ENCODE data around the gene RBP4.

RBP4 gene

DNA sequence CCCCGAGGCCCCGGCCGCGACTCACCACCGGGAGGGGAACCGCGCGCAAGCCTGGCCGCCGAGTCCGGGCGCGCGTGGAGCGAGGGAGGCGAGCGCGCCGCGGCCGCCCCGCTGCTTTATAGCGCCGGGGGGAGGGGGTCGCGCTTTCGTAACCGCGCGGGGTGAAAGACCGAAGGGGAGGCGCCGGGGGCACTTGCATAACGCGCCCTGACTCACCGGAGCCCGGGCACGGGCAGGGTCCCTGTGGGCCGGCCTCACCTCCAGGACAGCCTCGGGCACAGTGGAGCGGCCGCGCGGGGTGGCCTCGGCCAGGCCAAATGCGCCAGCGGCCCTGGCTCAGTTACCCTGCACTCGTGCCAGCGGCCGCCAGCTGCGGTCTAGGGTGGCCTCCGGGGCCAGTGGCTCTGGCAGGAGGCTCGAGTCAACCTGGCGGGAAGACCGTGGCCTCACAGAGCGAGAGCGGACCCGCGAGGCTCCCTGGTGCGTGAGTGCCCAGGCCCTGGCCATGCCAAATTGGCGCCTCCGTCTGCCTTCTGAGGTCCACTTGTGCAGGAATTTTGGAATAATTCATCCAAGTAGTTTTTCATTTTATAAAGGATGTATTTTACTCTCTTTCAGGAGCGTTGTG lies at the start of gene RBP4:
TSS of gene RBP4 (minus strand) at position 90 of the 628 bp plus-strand sequence. CDS start 207 bp downstream, outside the sequence.
- no peak for DNase-seq (ENCODE audit: low read depth)

GRCh38 chr10:93639791-93640190 lies 38.8 kb upstream of the RBP4 start:
- no peak for DNase-seq (ENCODE audit: low read depth)

- DNase-seq (ENCODE audit: low read depth), result no peak
Observed at GRCh38 chr10:93630625-93631557, 29.9 kb upstream of the RBP4 start.

DNA sequence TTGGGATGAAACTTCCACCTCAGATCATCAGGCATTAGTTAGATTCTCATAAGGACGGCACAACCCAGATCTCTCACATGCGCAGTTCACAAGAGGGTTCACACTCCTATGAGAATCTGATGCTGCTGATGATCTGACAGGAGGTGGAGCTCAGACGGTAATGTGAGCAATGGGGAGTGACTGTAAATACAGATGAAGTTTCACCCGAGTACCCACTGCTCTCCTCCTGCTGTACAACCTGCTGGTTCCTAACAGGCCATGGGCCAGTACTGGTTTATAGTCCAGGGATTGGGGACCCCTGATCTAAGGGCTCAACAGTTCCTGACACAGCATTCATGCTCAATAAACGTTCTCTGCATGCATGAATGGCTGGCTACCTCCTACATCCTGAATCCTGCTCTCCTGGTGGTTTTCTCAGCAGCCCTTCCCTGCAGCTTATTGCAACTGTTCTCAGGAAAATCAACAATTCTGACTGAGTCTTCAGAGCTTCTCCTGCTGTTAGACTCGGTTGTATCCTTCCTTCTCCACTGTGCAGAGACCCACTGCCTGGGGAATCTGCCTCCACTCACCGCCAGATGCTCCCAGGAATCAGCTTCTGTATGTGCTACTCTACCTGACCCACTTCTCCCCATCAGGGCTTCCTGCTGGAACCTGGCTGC lies 28.7 kb upstream of the RBP4 start:
- no peak for DNase-seq (ENCODE audit: low read depth)

DNA sequence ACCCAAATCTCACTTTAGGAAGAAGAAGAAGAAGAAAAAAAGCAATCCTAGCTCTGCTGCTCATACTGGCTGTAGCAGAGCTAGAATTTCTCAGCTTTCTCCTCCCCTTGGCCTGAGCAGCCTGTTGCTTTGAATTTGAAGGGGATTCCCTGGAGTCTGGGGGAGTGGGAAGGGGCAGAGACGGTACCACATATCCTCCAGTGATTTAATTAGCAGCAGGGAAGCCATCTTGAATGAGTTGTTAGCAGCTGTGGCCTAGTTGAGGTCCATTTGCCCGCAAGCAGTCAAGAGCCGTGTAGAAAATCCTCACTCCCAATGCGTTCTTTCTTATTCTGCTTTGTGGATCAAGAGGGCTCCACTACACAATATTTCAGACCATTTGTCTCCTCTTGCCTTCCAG lies 27.8 kb upstream of the RBP4 start:
- no peak for DNase-seq (ENCODE audit: low read depth)

DNA sequence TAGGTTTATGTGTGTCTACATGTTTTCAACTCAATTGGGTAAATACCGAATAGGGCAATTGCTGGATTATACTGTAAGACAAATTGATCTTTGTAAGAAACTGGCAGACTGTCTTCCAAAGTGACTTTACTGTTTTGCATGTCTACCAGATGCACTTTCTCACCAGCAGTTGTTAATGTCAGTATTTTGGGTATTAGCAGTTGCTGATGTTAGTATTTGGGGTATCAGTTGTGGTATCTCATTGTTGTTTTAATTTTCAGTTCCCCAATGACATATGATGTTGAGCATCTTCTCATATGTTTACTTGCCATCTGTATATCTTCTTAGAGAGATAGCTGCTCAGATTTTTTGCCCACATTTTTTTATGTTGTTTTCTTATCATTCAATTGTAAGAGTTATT lies 21.9 kb upstream of the RBP4 start:
- no peak for DNase-seq (ENCODE audit: low read depth)

- no peak for DNase-seq (ENCODE audit: low read depth)
Observed at GRCh38 chr10:93620925-93621324, 19.9 kb upstream of the RBP4 start.

GRCh38 chr10:93615576-93616235 lies 14.7 kb upstream of the RBP4 start:
- DNase-seq (ENCODE audit: low read depth), result no peak

DNA sequence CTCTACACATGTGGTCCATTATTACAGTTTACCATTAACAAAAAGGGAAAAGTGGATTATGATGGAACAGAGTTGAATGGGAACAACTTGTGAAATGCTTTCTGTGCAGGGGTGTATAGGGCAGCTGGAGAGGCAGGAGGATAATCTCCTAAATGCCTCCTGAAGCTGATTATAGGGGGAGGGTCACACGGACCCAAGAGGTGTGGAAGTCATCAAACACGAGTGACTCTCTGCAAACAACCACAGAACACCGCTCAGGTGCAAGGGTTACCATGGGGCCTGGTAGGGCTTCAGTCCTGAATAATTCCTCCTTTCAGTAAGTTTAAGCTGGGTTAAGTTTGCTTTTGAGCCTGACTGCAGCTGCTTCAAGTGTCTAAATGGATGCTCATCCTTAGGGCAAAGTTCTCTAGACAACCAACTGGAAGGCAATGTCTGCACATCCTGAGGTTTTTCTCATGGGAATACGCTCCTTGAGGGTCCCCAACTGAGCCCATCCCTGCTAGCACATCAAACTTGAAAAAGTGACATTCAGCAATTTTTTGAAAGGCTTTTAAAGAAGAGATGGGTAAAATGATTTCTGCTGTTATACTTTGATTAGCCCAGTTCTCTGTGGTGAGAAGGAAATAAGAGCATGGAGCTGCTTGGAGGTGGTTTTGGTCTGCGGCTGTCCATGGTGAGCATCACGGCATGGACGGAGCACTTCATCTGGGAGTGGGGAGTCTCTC lies 13.2 kb upstream of the RBP4 start:
- no peak for DNase-seq (ENCODE audit: low read depth)

DNA sequence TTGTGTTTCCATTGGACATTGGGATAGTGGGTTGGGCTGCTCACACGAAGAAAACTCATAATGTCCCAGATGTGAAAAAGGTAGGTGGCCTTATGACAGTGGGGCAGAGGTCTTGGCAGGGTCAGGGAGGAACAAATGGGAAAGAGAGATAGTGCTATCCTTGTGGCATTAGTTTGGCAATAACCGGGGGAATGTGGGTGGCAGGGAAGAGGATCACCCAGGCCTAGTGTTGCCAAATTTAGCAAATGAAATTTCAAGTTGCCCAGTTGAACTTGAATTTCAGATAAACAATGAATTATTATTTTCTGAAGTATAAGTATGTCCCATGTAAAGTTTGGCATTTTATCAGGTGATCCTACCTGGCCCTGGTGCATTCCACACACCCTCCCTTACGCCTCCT lies 12.1 kb upstream of the RBP4 start:
- DNase-seq (ENCODE audit: low read depth), result no peak

DNA sequence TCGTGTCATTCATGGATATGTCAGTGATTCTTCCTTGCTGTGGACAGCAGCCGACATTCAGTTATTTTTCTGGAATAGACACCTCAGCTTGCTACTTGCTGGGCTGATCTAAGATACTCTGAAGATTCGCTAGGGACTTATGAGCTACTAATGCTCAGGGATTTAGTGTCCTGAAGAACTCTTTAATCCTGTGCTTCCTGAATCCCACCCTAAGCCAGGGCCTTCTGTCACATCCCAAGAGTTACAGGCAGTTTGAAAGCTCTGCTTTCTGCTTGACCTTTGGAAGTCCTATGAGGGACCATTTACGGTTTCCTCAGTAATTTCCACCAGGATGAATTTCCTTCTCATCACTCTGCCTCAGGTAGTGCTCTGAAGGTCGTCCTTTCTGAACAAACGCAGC lies 11.3 kb upstream of the RBP4 start, which contains the start of gene PDE6C:
TSS of gene PDE6C (plus strand) at position 227 of the 400 bp plus-strand sequence. CDS start 189 bp downstream, outside the sequence.
- DNase-seq (ENCODE audit: low read depth), result no peak

DNA sequence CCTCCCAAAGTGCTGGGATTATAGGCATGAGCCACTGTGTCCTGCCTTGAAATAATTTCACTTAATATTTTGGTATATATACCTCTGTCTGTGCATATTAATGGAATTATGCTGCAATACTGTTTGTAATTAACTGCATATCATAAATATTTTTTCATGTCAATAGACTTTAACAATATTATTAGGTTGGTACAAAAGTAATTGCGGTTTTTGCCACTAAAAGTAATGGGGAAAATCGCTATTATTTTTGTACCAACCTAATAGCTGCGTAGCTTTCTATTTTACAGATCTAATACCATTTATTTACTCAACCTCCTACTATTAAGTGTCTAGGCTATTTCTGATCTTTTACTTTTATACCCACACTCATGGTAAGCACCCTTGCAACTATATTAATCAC lies 7.4 kb upstream of the RBP4 start:
- no peak for DNase-seq (ENCODE audit: low read depth)

- no peak for DNase-seq (ENCODE audit: low read depth)
Observed at GRCh38 chr10:93604146-93604545, 3.1 kb upstream of the RBP4 start.

DNA sequence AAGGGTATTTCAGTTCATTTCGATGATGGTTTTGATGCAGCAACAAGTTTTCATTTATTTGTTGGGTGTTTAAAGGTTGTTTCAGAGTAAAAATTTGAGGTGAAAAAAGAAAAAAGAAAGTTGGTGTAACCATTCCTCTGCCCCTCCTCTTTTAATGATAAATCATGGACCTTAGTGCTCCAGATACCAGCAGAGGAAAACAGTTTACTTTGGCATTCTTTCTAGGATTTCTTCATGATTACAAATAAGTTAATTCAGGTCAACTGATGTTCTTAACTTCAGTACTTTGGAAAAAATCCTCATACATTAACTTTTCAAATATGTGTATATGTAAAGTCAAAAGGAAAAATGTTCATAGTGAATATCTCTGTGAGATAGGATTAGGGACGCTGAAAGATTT lies 2.0 kb upstream of the RBP4 start:
- DNase-seq (ENCODE audit: low read depth), result no peak

GRCh38 chr10:93601774-93602162 lies 733 bp upstream of the RBP4 start:
- no peak for DNase-seq (ENCODE audit: low read depth)

- DNase-seq (ENCODE audit: low read depth), result no peak
Observed at GRCh38 chr10:93600446-93601145, 439 bp downstream of the RBP4 start.

DNA sequence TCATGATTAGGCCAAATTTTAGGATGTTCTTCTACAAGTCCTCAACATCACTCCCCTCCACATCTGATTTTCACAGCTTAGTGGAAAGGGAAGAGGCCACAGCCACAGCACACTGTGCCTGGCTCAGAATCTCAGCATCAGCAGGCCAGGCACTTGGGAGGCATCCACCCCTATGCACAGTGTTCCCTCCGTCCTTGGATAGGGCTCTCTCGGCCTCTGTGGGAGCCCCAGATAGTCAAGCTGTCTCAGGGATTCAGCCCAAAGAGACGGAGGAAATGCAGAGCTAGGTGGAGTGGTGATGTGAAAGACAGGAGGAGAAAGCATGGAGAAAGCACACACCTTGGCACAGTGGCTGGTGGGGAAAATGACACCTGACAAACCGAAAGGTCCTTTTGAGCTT lies 1.3 kb downstream of the RBP4 start:
- DNase-seq (ENCODE audit: low read depth), result no peak

GRCh38 chr10:93599335-93599734 lies 1.7 kb downstream of the RBP4 start:
- DNase-seq (ENCODE audit: low read depth), result no peak

DNA sequence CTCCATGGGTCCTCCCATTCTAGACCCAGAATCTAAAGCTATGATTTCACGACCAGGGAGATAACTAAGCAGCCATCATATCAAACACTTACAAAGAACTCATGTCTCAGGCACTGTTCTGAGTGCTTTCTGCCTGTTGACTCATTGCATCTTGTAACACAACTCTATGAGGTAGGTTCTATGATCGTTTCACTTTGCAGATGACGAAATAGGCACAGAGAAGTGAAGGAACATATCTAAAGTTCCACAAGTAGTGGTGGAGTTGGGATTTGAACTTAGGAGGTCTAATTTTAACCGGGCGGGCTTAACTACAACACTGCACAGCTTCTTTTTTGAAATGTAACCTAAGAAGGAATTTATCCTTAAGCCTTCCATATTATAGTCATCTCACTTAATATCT lies 2.9 kb downstream of the RBP4 start:
- no peak for DNase-seq (ENCODE audit: low read depth)

DNA sequence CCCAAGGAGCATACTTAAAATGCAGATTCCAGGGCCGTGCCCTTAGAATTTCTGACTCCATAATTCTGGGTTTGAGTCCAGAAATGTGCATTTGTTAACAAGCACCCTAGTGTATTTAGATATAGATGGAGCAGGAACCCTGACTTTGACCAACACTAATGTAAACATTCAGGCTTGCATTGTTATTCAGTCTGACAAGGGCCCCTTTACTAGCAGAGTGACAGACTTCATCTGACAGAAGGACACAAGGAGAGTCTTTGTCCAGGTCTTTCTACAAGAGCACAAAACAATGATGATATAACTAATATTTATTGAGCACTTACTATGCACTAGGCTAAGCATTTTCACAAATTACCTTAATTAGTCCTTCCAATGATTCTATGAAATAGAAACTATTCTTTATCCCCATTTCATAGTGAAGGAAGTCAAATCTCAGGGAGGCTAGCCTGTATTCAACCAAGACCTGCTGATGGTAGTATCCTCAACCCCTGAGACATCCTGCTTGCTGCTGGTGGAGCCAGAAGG lies 3.9 kb downstream of the RBP4 start:
- no peak for DNase-seq (ENCODE audit: low read depth)

- no peak for DNase-seq (ENCODE audit: low read depth)
Observed at GRCh38 chr10:93596539-93596938, 4.5 kb downstream of the RBP4 start.

Data from T-helper 22 cell (primary cell).